ENCODE measurements around the gene PPM1M. TPM values are rescaled to one million over a fixed set of nuclear protein-coding genes. Genes with fewer than 3 reads are reported as not detected.

The PPM1M gene
- total RNA-seq, 1 donor from 2014 or later, result 6.1 TPM

DNA sequence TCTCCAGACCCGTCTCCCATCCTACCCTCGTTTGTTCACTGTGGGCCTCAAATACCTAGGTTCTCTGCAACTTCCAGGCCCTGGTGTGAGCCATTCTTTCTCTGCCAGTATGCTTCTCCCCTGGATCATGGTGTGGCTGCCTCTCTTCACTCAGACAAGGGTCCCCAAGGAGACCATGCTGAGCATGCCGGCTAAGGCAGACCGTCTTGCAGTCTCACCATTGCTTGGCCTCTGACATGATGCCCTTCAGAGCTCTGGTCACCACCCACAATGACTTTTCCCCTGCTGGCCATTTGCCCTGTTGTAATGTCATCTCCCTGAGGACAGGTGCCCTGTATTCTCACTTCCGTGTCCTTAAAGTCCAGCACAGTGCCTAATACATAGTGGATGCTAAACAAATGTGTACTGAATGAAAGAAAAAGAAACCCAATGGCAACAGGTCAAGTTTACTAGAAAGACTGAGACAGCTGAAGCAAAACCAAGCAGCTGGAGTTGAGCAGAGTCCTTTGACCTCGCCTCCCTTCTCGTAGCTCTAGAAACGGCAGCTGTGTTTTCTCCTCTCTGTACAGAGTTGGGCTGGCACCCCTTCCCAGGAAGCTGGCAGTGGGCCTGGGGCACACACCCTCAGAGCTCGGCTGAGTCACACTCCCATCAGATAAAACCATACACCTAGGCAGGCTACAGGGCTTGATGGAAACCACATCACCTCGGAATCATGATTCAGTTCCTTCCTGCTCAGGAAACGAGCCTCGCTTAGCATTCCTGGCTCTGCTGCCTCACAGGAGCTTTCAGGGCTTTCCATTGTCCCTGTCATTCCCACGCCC lies 28.8 kb upstream of the PPM1M start:
- DNase-seq (ENCODE audit: low spot score, unreplicated experiment), result no peak
- Mint-ChIP-seq H3K36me3 (ENCODE audit: insufficient read depth) (peaks cover 20% of the 10 kb centered on the region), H3K27ac (no peak overlapping the region), H3K27me3 (no peaks in the 10 kb centered on the region), H3K4me1 (ENCODE audit: low read depth) (peaks cover 2% of the 10 kb centered on the region), H3K9me3 (ENCODE audit: low read depth) (no peaks in the 10 kb centered on the region), H3K4me3 (ENCODE audit: low read depth) (no peak overlapping the region)
- TF ChIP-seq, protein P1, sequence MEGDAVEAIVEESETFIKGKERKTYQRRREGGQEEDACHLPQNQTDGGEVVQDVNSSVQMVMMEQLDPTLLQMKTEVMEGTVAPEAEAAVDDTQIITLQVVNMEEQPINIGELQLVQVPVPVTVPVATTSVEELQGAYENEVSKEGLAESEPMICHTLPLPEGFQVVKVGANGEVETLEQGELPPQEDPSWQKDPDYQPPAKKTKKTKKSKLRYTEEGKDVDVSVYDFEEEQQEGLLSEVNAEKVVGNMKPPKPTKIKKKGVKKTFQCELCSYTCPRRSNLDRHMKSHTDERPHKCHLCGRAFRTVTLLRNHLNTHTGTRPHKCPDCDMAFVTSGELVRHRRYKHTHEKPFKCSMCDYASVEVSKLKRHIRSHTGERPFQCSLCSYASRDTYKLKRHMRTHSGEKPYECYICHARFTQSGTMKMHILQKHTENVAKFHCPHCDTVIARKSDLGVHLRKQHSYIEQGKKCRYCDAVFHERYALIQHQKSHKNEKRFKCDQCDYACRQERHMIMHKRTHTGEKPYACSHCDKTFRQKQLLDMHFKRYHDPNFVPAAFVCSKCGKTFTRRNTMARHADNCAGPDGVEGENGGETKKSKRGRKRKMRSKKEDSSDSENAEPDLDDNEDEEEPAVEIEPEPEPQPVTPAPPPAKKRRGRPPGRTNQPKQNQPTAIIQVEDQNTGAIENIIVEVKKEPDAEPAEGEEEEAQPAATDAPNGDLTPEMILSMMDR (IDR thresholded peaks at IDR 0.05; ENCODE audit: unreplicated experiment), result no peak

DNA sequence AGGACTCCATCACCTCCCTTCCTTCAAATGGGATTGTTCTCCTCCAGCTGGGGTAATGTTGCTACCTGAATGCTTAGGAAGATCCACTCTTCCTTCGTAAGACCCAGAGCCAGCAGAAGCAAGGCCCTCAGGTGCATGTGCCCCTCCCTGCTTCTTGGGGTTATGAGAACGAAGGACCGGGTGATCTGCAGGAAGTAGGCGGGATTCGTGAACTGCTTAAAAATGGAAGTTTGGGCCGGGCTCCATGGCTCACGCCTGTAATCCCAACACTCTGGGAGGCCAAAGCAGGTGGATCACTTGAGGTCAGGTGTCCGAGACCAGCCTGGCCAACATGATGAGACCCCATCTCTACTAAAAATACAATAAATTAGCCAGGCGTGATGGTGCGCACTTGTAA lies 28.2 kb upstream of the PPM1M start:
- no peak for DNase-seq (ENCODE audit: low spot score, unreplicated experiment)
- H3K36me3 Mint-ChIP-seq (ENCODE audit: insufficient read depth), result peaks cover 14% of the 10 kb centered on the region

DNA sequence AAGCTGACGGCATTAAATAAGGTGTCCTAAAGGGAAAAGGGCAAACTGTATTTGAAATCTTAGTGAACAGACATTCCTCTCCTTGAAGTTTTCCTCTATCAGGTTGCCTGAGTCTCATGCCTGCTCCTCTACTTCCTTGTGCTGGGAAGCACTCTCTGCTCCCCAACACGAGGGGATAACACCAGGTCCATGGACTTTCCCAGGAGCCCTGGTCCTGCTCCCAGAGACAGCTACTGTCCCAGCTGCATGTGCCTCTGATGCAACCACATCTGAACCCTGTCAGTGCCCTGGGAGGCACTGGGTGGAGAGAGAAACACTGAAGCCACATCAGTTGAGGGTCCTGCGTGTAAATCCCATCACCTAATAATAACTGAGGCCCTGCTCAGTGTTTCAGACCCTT lies 27.5 kb upstream of the PPM1M start:
- DNase-seq (ENCODE audit: low spot score, unreplicated experiment), result no peak
- Mint-ChIP-seq H3K4me1 (ENCODE audit: low read depth) (peaks cover 2% of the 10 kb centered on the region), H3K9me3 (ENCODE audit: low read depth) (no peaks in the 10 kb centered on the region), H3K27me3 (no peaks in the 10 kb centered on the region), H3K36me3 (ENCODE audit: insufficient read depth) (peaks cover 10% of the 10 kb centered on the region), H3K27ac (no peak overlapping the region), H3K4me3 (ENCODE audit: low read depth) (no peak overlapping the region)
- TF ChIP-seq, protein P1 (IDR thresholded peaks at IDR 0.05; ENCODE audit: unreplicated experiment), result no peak

More for the DNA sequence above, 28.2 kb upstream of the PPM1M start:
- H3K4me1 Mint-ChIP-seq (ENCODE audit: low read depth), result peaks cover 2% of the 10 kb centered on the region
- TF ChIP-seq, protein P1 (IDR thresholded peaks at IDR 0.05; ENCODE audit: unreplicated experiment), result no peak
- no peaks in the 10 kb centered on the region for H3K9me3 Mint-ChIP-seq (ENCODE audit: low read depth)
- no peak overlapping the region for H3K27ac Mint-ChIP-seq
- H3K27me3 Mint-ChIP-seq, result no peaks in the 10 kb centered on the region
- H3K4me3 Mint-ChIP-seq (ENCODE audit: low read depth), result no peak overlapping the region

DNA sequence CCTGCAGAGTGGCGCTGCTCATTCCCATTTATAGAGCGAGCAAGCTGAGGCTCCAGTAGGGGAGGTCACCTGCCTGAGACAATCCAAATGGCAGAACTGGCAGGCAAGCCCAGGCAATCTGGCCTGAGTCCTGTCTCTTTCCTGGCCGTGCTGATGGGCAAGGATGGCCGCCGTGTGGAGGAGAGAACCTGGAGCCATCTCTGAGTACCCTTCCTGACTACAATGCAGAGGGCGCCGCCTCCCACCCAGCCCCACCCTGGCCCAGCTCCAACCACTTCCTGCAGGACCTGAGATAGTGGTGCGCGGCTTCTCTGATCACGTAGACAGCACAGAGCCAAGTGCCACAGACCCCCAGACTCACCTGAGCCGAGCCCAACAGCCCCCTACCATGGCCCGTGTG lies 27.1 kb upstream of the PPM1M start:
- no peak overlapping the region for H3K27ac Mint-ChIP-seq

DNA sequence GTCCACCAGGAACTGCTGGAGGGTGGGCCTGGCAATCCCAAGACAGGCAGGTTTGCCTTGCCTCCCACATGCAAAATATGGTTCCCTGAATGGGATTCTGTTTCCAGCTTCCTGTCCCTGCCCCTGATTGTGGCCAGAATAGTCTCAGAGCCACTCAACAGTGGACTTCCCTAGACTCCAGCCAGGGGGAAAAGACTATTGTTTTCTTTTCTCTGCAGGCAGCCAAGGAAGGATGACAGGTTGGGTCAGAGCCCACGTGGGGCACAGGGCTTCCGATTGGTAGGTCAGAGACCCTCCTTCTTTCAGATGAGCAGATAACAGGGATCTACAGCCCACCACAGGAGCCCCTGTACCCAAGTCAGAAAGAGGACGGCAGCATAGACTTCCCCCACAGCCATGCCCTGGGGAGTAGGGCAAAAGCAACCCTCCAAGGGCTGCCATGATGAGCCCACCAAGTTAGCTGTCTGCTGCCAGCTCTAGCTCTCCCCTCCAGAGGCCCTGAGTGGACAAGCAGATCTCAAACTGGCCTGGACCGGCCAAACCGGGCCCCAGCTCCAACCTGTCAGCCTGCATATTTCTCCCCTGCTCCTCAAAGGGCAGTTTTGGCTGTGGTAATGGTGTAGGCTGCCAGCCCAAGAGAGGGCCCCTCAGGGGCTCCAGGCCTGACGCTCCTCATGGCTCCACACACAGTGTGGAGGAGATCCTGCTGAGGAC lies 26.5 kb upstream of the PPM1M start:
- TF ChIP-seq, protein P1 (IDR thresholded peaks at IDR 0.05; ENCODE audit: unreplicated experiment), result no peak
- no peak for DNase-seq (ENCODE audit: low spot score, unreplicated experiment)
- H3K36me3 Mint-ChIP-seq (ENCODE audit: insufficient read depth), result peaks cover 8% of the 10 kb centered on the region
- no peaks in the 10 kb centered on the region for H3K9me3 Mint-ChIP-seq (ENCODE audit: low read depth)
- no peaks in the 10 kb centered on the region for H3K27me3 Mint-ChIP-seq
- H3K4me1 Mint-ChIP-seq (ENCODE audit: low read depth), result peaks cover 2% of the 10 kb centered on the region
- no peak overlapping the region for H3K4me3 Mint-ChIP-seq (ENCODE audit: low read depth)
- H3K27ac Mint-ChIP-seq, result no peak overlapping the region

More for the DNA sequence above, 27.1 kb upstream of the PPM1M start:
- Mint-ChIP-seq H3K27me3 (no peaks in the 10 kb centered on the region), H3K4me1 (ENCODE audit: low read depth) (peaks cover 2% of the 10 kb centered on the region), H3K4me3 (ENCODE audit: low read depth) (no peak overlapping the region), H3K9me3 (ENCODE audit: low read depth) (no peaks in the 10 kb centered on the region), H3K36me3 (ENCODE audit: insufficient read depth) (peaks cover 10% of the 10 kb centered on the region)
- TF ChIP-seq, protein P1 (IDR thresholded peaks at IDR 0.05; ENCODE audit: unreplicated experiment), result no peak
- DNase-seq (ENCODE audit: low spot score, unreplicated experiment), result no peak
